ENCODE data around the gene IL27RA.
"Not testable (repeated sequence)": the region's sequence is repeated elsewhere in the genome, so short reads cannot be mapped to it uniquely, and the experiment has no call there.

IL27RA gene

GRCh38 chr19:14033946-14034345, 2.4 kb downstream of the IL27RA start:
- DNase-seq: no peak

GRCh38 chr19:14035159-14035558, 3.6 kb downstream of the IL27RA start:
- not testable (repeated sequence) for DNase-seq

GRCh38 chr19:14035706-14036105, 4.1 kb downstream of the IL27RA start:
- DNase-seq: no peak

- no peak for DNase-seq
Observed at GRCh38 chr19:14039181-14039580, 7.6 kb downstream of the IL27RA start.

GRCh38 chr19:14042659-14043608, 11.4 kb downstream of the IL27RA start:
- not testable (repeated sequence) for DNase-seq

GRCh38 chr19:14047866-14048265, 16.3 kb downstream of the IL27RA start:
- not testable (repeated sequence) for DNase-seq

- DNase-seq: no peak
Observed at GRCh38 chr19:14048443-14049153, 17.0 kb downstream of the IL27RA start.

GRCh38 chr19:14050512-14050911, 18.9 kb downstream of the IL27RA start:
- DNase-seq: no peak

GRCh38 chr19:14050961-14051360, 19.4 kb downstream of the IL27RA start:
- DNase-seq: not testable (repeated sequence)

- DNase-seq: no peak
Observed at GRCh38 chr19:14051980-14052379, 20.4 kb downstream of the IL27RA start.

GRCh38 chr19:14052470-14052869, 20.9 kb downstream of the IL27RA start:
- no peak for DNase-seq

GRCh38 chr19:14053032-14053431, 21.5 kb downstream of the IL27RA start:
- DNase-seq: no peak

GRCh38 chr19:14053500-14053899, 21.9 kb downstream of the IL27RA start:
- no peak for DNase-seq

GRCh38 chr19:14054099-14054498, 22.5 kb downstream of the IL27RA start:
- DNase-seq: no peak

GRCh38 chr19:14054721-14055120, 23.2 kb downstream of the IL27RA start:
- no peak for DNase-seq

- no peak for DNase-seq
Observed at GRCh38 chr19:14055396-14055795, 23.8 kb downstream of the IL27RA start.

- no peak for DNase-seq
Observed at GRCh38 chr19:14056069-14056666, 24.6 kb downstream of the IL27RA start.

- no peak for DNase-seq
Observed at GRCh38 chr19:14056741-14057356, 25.3 kb downstream of the IL27RA start.

- DNase-seq: no peak
Observed at GRCh38 chr19:14058182-14059092, 26.9 kb downstream of the IL27RA start.

- no peak for DNase-seq
Observed at GRCh38 chr19:14059093-14059480, 27.5 kb downstream of the IL27RA start.

GRCh38 chr19:14059652-14060155, 28.1 kb downstream of the IL27RA start:
- DNase-seq: no peak
